HG03039 (cell line): ENCODE data around the gene SRD5A1.
A peak's percentile ranks its signal among the peaks of the same experiment; 100 is the strongest.
"Not testable (repeated sequence)": the region's sequence is repeated elsewhere in the genome, so short reads cannot be mapped to it uniquely, and the experiment has no call there.

ENCODE experiments used
- ATAC-seq: cut with Tn5 transposase; IDR thresholded peaks from one replicate; pipeline ENCODE4 v1.9.1; 2021; ENCODE audit warnings: mild to moderate bottlenecking, moderate library complexity; ENCODE audit not compliant: unreplicated experiment

The SRD5A1 gene

DNA sequence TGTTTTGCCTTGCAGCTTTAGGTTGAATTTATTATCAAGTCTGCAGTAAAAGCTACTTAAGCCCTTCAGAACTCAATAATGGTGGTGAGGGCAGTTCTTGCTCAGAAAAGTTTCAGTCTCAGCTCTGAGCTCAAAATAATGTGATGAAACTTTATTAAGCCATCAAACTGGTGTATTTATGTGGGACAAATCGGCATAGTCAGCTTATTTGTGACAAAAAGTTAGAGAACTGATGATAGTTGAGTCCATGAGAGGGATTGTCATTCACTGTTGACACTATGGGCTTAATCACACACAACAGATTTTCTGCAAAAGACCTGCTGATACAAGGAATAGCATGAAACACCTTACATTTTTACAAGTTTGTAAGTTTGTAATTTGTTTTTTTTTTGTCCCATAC, 9.4 kb downstream of the SRD5A1 start:
- no peak for ATAC-seq

DNA sequence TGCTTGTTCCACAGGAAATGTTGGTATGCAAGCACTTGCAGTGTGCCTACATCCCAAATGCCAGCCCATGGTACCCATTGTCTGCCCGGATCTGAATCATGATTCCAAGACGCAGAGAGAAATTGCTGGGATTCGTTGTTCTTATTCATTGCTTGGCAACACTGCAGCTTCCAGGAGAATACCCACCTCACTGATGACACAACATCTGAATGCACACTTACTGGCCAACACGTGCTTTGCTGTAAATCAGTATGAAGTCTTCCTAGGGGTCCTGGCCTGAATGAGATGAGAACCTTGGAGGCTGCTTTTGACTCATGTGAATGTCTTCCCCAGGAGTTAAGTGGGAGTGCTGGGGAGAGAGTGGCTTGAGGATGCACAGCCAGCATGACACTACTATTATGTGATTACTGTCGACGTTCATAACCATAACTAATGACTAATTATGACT, 11.6 kb downstream of the SRD5A1 start:
- no peak for ATAC-seq

DNA sequence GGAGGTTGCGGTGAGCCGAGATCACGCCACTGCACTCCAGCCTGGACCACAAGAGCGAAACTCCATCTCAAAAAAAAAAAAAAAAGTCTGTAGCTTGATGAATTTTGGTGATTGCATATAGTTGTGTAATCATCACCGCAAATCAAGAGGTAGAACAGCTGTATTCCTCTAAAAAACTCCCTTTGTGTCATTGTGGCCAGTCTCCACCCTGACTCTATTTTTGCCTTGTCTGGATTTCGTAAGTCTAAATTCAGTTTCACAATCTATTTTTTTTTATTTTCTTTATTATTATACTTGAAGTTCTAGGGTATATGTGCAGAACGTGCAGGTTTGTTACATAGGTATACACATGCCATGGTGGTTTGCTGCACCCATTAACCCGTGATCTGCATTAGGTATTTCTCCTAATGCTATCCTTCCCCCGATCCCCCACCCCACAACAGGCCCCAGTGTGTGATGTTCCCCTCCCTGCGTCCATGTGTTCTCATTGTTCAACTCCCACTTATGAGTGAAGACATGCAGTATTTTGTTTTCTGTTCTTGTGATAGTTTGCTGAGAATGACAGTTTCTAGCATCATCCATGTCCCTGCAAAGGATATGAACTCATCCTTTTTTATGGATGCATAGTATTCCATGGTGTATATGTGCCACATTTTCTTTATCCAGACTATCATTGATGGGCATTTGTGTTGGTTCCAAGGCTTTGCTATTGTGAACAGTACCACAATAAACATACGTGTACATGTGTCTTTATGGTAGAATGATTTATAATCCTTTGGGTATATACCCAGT, 12.5 kb downstream of the SRD5A1 start:
- not testable (repeated sequence) for ATAC-seq

DNA sequence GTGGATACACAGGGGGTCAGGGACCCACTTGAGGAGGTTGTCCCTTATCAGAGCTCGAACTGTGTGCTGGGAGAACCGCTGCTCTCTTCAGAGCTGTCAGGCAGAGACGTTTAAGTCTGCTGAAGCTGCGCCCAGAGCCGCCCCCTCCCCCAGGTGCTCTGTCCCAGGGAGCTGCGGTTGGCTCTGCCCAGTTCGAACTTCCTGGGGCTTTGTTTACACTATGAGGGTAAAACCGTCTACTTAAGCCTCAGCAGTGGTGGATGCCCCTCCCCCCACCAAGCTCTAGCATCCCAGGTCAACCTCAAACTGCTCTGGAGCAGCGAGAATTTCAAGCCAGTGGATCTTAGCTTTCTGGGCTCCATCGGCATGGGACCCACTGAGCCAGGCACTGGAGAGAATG, 15.9 kb downstream of the SRD5A1 start:
- ATAC-seq: no peak

DNA sequence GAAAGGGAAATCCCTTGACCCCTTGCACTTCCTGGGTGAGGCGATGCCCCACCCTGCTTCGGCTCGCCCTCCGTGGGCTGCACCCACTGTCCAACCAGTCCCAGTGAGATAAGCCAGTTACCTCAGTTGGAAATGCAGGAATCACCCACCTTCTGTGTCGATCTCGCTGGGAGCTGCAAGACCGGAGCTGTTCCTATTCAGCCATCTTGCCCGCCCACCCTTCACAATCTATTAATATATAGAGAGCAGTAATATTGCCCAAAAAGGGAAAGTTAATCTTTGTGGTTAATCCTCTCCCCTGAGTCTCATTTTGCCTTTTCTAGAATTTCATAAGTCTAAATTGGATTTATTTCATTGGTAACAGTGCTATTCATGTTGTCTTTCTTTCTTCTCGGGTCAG, 16.4 kb downstream of the SRD5A1 start:
- no peak for ATAC-seq

DNA sequence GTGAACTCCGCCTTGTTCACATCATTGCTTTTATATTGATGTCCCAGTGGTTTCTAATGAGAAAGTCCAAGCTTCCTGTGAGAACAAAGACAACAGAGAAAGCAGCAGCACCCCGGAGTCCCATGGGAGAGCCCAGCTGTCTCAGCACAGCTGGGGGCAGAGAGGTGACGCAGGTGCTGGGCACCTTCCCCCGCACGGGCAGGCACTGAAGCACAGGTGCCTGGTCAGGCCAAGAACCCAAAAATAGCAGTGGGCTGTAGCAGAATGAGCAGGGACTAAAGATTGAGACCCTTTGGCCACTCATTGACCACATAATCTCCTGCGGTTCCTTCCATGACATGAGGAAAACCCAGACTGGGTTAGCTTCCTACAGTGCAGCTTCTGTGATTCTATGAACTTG, 18.8 kb downstream of the SRD5A1 start:
- ATAC-seq: peak; percentile 88

DNA sequence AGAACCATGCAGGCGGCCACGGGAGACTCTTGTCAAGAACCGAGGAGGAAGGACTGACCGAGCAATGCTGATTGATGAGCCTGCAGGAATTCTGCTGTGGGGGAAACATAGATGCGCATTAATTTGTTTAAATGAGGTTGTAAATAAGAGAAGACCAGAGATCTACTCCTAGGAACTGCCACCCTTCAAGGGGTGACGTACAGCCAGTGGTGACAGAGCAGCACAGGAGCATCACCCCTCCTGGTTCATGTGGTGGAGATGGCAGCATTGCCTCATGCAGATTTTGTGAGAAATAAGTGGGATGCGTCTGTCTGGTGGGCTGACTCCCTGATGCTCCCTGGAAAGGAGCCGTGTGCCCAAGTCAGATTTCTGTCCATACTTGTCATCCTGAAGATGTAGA, 22.2 kb downstream of the SRD5A1 start:
- no peak for ATAC-seq

DNA sequence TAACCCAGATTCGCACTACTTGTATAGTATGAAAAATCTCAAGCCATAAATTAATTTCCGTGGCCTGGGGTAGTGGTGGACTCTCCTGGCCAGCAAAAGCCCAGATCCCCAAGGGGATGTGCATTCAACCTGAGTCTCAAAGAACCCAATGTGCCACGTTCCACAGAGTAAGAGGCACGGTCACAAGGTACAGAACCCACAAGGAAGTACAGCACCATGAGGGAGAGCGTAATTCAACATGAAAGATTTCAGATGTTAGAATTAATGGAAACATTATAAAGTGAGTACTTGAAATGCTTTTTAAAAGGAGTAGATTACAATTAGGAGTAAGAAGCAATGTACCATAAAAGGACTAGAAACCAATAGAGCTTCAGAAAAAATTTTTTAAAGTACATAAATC, 23.4 kb downstream of the SRD5A1 start:
- ATAC-seq: no peak

DNA sequence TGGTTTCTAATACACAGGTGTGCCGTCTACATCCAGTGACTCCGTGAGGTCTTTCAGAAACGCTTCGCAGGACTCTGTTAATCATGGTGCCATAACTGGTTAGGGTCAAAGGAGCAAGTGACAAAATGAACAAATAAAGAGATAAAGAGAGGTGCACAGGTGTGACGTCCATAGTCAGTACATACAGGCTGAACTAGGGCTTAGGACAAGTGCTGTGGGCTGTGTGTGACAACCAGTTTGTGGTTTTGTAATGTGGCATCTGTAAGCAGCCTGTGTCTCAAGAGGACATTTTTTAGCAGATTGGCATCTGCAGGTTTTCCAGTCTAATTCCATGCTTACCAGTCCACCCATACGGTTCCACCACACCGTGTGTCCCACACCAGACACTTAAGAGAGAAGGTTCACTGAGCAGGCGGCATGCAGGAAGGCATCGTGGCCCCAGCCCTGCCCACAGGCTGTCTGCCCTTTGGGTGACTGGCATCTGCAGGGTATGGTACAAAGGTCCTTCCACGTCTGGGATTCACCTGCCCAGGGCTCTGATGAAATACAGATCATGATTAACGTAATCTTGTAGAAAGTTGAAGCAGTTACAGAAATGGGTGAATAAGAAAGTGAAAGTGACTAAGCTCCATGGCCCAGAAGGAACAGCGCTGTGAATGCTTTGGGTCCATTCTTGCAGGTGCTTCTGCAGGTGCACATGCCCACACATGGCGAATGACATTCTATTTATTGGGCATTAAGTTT, 26.9 kb downstream of the SRD5A1 start:
- ATAC-seq: peak; percentile 61

DNA sequence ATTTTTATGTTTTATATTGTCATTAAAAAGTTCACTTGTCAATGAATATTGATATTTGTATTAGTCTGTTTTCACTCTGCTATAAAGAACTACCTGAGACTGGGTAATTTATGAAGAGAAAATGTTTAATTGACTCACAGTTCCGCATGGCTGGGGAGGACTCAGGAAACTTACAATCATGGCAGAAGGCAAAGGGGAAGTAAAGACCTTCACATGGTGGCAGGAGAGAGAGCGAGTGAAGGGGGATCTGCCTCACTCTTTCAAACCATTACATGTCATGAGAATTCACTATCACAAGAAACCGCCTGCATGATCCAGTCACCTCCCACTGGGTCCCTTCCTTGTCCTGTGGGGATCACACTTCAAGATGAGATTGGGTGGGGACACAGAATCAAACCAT, 27.4 kb downstream of the SRD5A1 start:
- ATAC-seq: peak; percentile 38

DNA sequence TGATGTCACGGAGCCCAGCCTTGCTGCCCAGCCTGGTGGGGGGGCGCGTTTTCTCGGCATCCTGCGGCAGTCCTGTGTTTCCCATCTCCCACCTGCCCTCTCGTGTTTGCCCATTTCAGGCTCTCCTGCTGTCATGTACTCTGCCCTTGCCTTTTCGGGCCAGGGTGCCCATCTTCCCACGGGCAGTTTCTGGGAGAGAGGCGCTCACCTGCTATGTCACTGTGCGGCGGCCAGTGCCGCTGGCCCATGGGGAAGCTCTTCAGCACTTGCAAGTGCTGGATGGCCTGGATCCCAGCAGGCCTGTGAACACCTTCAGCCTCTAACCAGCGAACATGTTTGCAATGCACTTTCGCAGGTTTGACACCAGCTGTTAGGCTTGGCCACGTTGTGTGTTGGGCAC, 33.5 kb downstream of the SRD5A1 start:
- no peak for ATAC-seq

DNA sequence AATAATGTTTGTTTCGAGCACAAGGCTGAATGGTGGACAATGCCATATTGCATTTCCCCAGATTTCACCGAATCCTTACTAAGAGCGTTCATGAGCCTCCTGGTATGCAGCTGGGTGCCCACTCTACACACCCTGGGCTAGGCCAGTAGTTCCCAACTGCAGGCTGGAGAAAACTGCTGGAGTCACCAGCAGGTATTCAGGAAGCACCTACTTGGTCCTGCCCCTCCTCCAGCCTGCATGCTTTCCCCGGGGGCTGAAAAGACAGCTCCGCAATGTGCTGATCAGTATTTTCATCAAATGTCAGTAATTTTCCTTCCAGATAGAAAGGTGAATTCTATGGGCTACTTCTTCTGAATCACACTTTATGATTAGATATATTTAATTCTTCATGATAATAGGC, 34.4 kb downstream of the SRD5A1 start:
- no peak for ATAC-seq

DNA sequence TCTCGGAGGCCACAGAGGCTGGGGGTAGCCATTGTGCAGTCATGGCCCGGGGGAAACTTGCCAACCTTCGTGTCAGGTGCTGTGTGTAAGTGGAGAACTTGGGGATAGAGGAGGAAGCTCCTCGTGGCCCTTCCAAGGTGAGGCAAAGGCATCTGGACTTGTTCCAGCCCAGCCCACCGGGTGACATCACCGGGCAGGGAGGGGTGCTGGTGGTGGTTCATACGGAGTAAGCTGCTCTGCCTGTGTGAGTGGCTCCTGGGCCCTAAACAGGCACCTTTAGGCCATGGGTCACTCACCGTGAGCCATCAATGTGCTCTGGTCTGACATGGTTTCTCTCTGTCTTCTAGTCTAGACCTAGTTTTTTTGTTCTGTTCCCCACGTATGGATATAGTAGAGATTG, 35.5 kb downstream of the SRD5A1 start:
- not testable (repeated sequence) for ATAC-seq

DNA sequence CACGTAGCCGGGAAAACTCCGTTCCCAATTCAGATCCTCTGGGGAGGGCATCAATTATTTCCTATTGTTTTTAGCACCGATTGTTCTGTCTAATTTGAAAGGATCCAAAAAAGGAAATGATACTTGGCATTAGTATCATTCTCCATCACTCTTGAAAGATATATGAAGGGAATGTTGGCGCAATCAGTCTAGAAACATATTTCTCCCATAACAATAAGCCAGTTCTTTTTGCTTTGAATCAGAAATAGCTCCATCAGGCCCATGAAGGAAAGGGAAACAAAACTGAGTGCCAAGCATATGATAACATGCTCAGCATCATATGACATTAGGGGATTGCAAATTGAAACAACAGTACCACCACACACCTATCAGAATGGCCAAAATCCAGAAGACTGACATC, 39.8 kb downstream of the SRD5A1 start:
- ATAC-seq: no peak

DNA sequence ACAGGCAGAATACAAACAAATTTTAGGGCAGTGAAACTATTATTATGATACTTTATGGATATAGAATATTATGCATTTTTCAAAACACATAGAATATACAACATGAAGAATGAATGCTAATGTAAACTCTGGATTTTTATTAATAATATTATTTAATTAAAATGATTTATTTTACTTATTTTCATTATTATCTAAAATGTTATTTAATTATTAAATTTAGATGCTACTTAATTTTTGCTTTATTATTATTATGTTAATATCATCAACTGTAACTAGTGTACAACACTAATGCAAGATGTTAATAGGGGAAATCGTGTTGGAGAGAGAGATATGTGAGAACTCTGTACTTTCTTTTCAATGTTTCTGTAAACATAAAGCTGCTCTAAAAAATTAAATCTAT, 40.7 kb downstream of the SRD5A1 start:
- no peak for ATAC-seq

DNA sequence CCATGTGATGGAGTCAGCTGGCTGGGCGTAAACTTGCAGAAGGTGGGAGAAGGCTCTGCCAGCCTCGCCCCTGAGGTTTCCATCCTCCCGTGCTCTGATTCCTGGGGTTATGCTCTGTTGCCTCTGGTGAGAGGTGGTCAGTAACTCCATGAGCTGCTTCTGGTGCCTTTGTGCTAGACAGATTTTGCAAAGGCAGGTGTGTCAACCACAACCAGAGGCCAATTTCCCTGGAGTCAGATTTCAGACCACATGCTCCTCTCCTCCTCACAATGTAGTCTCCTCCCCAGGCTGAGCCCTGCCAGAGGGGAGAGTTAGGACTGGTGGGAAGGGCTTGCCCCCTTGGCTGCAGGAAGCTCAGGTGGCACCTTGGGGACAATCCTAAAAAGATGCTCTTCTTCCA, 41.2 kb downstream of the SRD5A1 start:
- ATAC-seq: no peak

DNA sequence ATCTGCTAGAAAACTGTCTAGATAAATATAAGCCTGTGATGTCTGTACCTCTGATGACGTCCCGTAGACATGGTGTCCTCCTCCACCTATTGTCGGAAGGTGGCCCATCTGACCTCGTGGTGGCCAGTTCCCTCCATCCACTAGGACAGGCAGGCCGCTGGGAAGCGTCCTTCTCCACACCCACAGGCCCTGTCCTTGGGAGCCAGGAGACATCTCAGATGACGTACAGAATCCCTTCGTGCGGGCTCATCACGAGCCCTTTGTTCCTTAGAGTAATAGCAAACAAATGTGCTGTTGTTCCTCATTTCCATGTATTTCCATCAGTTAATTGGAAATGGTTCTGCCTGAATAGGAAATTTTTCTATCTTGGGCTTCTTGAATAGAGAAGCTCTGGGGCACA, 41.6 kb downstream of the SRD5A1 start:
- no peak for ATAC-seq

DNA sequence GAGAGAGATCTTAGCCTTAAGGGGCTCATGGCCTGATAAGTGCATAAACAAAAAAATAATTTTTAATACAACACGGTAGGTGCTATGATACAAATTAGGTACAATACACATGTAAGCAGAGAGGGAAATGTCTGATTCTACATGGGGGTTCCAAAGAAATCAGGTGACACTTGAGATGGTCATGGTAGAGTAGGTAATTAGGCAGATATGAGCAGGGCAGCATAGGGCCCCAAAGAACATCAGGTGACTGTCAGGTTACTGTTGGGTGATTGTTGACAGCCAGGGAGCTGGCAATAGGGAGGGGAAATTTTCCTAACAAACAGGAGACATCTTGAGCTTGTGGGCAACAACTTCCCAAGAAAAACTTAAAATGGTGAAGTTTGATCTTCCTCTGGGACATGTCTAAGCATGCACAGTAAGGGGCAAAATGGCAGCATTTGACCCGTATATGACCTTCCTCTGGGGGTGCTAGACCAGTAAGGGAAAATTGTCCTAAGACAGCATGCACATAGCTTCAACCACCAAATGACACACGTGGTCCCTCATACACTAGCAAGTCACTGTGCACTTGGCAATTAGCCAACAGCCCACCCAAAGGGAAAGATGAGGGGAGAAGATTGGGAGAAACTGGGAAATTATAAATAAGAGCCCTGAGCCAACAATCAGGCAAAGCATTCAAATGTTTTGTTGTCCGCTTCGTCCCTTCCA, 42.7 kb downstream of the SRD5A1 start:
- no peak for ATAC-seq

DNA sequence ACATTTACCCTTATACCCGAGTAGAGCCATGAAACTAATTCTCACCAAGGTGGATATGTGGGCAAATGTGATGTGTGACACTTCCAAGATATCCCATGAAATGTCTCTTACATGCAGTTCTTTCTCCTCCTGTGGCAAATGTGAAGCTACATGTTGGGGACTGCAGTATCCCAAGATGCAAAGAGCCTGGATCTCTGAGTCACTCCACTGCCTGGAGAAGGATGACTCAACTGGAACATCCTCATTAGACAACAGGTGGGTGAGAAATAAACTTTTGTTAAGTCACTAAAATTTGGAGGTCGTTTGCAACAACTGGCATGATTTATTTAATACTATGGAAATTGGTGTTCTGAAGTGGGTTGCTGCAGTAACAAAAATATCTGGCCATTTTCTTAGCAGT, 43.5 kb downstream of the SRD5A1 start:
- no peak for ATAC-seq

DNA sequence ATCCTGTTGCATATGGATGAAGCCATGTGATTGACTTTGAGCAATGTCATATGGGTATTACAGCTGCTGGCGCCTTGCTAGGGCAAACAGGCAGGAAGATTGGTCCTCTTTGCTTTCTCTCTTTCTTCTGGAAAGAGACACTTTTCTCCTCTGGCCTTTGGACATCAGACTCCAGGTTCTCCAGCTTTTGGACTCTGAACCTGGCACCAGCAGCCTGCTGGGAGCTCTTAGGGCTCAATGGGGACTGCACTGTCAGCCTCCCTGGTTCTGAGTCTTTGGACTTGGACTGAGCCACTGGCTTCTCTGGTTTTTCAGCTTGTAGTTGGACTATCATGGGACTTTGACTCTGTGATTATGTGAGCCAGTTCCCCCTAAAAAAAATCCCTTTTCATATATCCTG, 45.1 kb downstream of the SRD5A1 start:
- ATAC-seq: no peak

DNA sequence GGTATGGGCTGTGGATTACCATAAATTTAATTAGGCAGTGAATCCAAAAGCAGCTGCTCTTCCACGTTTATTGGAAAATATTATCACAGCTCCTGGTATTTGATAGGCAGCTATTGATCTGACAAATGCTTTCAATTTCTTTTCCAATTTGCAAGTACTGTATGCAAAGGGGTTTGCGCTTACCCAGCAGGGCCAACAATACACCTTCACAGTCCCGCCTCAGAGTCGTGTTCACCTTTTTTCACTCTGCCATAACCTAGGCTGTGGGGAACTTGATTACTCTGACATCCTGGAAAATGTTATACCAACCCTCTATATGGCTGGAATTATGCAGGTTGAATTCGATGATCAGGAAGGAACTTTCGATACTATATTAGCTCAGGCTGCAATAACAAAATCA, 47.7 kb downstream of the SRD5A1 start:
- no peak for ATAC-seq

DNA sequence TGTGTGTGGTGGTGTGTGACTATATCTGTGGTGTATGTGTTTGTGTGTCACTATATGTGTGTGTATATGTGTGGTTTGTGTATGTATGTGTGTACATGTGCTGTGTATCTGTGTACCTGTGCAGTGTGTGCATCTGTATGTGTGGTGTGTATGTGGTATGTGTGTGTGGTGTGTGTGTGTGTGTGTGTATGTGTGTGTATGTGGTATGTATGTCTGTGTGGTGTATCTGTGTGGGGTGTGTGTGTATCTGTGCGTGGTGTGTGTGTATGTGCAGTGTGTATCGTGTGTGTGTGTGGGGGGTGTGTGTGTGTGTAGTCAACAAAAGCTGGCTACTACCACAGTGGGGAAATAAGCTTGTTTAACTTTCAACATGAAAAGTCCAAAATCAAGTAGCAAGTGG, 48.4 kb downstream of the SRD5A1 start:
- no peak for ATAC-seq
